Uterus (tissue), 2 donors: Measurements from ENCODE around the gene GLP2R.

Experiments
- CTCF ChIP-seq, 4 experiments: fragments of 200-600 bp in 2 of 4; fragments of 450-650 bp in 2 of 4; sonication (generic) in 2 of 4; IDR thresholded peaks; one replicate each; pipeline ENCODE4 v1.5.1; 2016 to 2019; ENCODE audit warnings: antibody characterized with exemption in 4 of 4, mild to moderate bottlenecking in 2 of 4, moderate library complexity in 1 of 4
- POLR2A ChIP-seq, 2 donors: fragments of 450-650 bp; IDR thresholded peaks; one replicate each; pipeline ENCODE4 v1.6.1; 2016; ENCODE audit warnings: antibody characterized with exemption in 2 of 2, mild to moderate bottlenecking in 1 of 2, moderate library complexity in 1 of 2

GRCh38 chr17:9911089-9911488 is 85.4 kb downstream of the GLP2R start:
- no peak for TF ChIP-seq CTCF (IDR thresholded peaks at IDR 0.05)
- no peak for TF ChIP-seq POLR2A (IDR thresholded peaks at IDR 0.05)
